ENCODE data around the gene FBF1. TPM values are rescaled to one million over a fixed set of nuclear protein-coding genes. Genes with fewer than 3 reads are reported as not detected.

The FBF1 gene
- total and polyA plus RNA-seq, 2 of the 8 experiments (the other 6 are each of a cell fraction or from before 2014, with no cell fraction given) = 8.1 to 13.1 TPM

DNA sequence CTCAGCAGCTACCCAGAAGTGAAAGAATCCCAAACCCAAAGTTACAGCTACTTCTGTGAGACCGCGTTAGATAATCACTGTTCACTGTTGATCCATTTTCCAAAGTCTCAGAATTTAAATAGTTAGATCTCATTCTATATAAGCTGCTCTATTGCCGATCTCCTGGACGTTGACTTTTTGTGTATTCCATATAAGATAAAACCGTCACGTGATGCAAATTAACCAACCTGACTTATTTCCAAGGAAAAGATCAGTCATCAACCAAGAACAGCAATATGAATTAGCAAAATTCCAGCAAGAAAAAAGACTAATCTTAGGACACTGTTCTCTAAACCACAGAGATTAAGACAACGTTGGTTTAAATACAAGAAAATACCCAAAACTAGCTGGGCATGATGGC lies 29.8 kb upstream of the FBF1 start:
- Histone ChIP-seq H3K79me2 (ENCODE audit: control insufficient read depth in 1 of 2, insufficient read depth in 2 of 2, low read length in 2 of 2) (peaks cover 0 to 28% of the 10 kb centered on the region in 2 experiments; a peak in 1 of 4 replicates), H3K9me3 (ENCODE audit: insufficient read depth in 2 of 2, low read depth in 1 of 2, low read length in 1 of 2) (no peaks in the 10 kb centered on the region), H4K8ac (ENCODE audit: extremely low read depth, insufficient read depth, low read length) (no peak overlapping the region), H3K4me2 (ENCODE audit: insufficient read depth in 1 of 2, low read depth in 2 of 2, low read length in 2 of 2) (no peak overlapping the region), H3K18ac (ENCODE audit: extremely low read depth, low read length) (no peak overlapping the region), H3K4ac (replicated peaks; ENCODE audit: insufficient read length, low read depth, low read length) (no peak overlapping the region), H3K79me1 (ENCODE audit: low read depth, low read length) (no peaks in the 10 kb centered on the region), H3K23me2 (ENCODE audit: low read depth, low read length) (no peaks in the 10 kb centered on the region), H4K20me1 (replicated peaks in 1 of 2; ENCODE audit: control insufficient read depth in 1 of 2, insufficient read depth in 2 of 2, low read length in 2 of 2) (no peaks in the 10 kb centered on the region), H3K4me1 (replicated peaks in 1 of 4; ENCODE audit: control insufficient read depth in 3 of 4, insufficient read depth in 4 of 4, low read length in 3 of 4) (no peaks in the 10 kb centered on the region), H4K91ac (replicated peaks; ENCODE audit: insufficient read length, low read length) (no peak overlapping the region), H2BK5ac (ENCODE audit: low read depth, low read length) (no peak overlapping the region), H3K27ac (ENCODE audit: low read depth, low read length) (no peak overlapping the region), H2BK20ac (ENCODE audit: low read length) (no peak overlapping the region), H3K9ac (replicated peaks in 1 of 4; ENCODE audit: extremely low read depth in 1 of 4, low read depth in 3 of 4, low read length in 3 of 4) (no peak overlapping the region), H3K56ac (replicated peaks; ENCODE audit: insufficient read length, low read depth, low read length) (no peak overlapping the region), H2BK120ac (replicated peaks; ENCODE audit: low read depth, low read length) (no peak overlapping the region), H2BK12ac (ENCODE audit: low read depth, low read length) (no peak overlapping the region), H4K5ac (ENCODE audit: insufficient read length, low read depth, low read length) (no peak overlapping the region), H2AK5ac (ENCODE audit: low read depth, low read length) (no peak overlapping the region), H3K4me3 (ENCODE audit: extremely low read depth in 1 of 4, insufficient read depth in 2 of 4, low read depth in 3 of 4, low read length in 4 of 4) (no peak overlapping the region), H3K27me3 (replicated peaks in 1 of 4; ENCODE audit: control insufficient read depth in 3 of 4, extremely low read depth in 1 of 4, insufficient read depth in 3 of 4, low read length in 3 of 4) (no peaks in the 10 kb centered on the region), H2BK15ac (ENCODE audit: low read length) (no peak overlapping the region), H3K36me3 (ENCODE audit: control insufficient read depth in 2 of 4, insufficient read depth in 4 of 4, low read length in 3 of 4) (peaks cover 0 to 15% (median 0%) of the 10 kb centered on the region in 4 experiments; a peak in 3 of 8 replicates), H3K23ac (ENCODE audit: insufficient read length) (no peak overlapping the region), H3K14ac (ENCODE audit: insufficient read length) (no peak overlapping the region), H2AFZ (ENCODE audit: low read length) (no peak overlapping the region)
- FAIRE-seq = no peak
- DNase-seq (ENCODE audit: low read depth in 1 of 2, low spot score in 2 of 2) = no peak
- 88% methylated on average over 7 of the region's 7 CpGs; no CpG with 5 or more reads in 1 of the 2 experiments for WGBS, 2 experiments (ENCODE audit: extremely low coverage in 1 of 2, insufficient coverage in 1 of 2, insufficient read length in 1 of 2, insufficient replicate concordance in 2 of 2, low coverage in 1 of 2, low lambda C conversion rate in 2 of 2, missing lambda C conversion rate in 1 of 2)
- ChIA-PET CTCF (ENCODE audit: partially characterized antibody) (interaction anchor here (1.3 to 2.5 kb wide), 2 partner anchors 31 to 66 kb away, joined by 3 to 11 read pairs; partner anchors contain the start of genes CDK3 and MRPL38), POLR2A (ENCODE audit: partially characterized antibody) (interaction anchor here (1.0 to 2.8 kb wide), 3 partner anchors 8 to 13 kb away, joined by 3 to 7 read pairs (median 3); partner anchors contain the start of genes ACOX1 and TEN1)
- no peak for TF ChIP-seq TCF12 (IDR thresholded peaks at IDR 0.05; ENCODE audit: low read depth, low read length)
- no peak for TF ChIP-seq CTBP2 (IDR thresholded peaks at IDR 0.05; ENCODE audit: borderline replicate concordance, insufficient read depth, insufficient read length, low read length)
- TF ChIP-seq KDM1A (IDR thresholded peaks at IDR 0.05; ENCODE audit: borderline replicate concordance, low read length) = no peak
- TF ChIP-seq TAF7 (optimal IDR thresholded peaks at IDR 0.05; ENCODE audit: borderline replicate concordance, low read depth, low read length) = no peak
- TF ChIP-seq KDM4A (IDR thresholded peaks at IDR 0.05; ENCODE audit: low read depth, low read length, severe bottlenecking) = no peak
- TF ChIP-seq ASH2L (IDR thresholded peaks at IDR 0.05; ENCODE audit: low read length) = no peak
- no peak for TF ChIP-seq EP300 (IDR thresholded peaks at IDR 0.05; ENCODE audit: borderline replicate concordance in 1 of 2, low read depth in 2 of 2, low read length in 2 of 2)
- TF ChIP-seq TBP (IDR thresholded peaks at IDR 0.05; ENCODE audit: low read depth, low read length) = no peak
- no peak for TF ChIP-seq PHF8 (conservative IDR thresholded peaks at IDR 0.05; ENCODE audit: low read depth, low read length)
- no peak for TF ChIP-seq CREB1 (IDR thresholded peaks at IDR 0.05)
- no peak for TF ChIP-seq RNF2 (IDR thresholded peaks at IDR 0.05; ENCODE audit: borderline replicate concordance, low read depth, low read length, missing control alignments, poor library complexity, severe bottlenecking)
- TF ChIP-seq ZNF274 (IDR thresholded peaks at IDR 0.05; ENCODE audit: borderline replicate concordance, extremely low read depth, low read length) = no peak
- no peak for TF ChIP-seq HDAC6 (IDR thresholded peaks at IDR 0.05; ENCODE audit: low read depth, low read length)
